Fibroblast of lung (primary cell): ENCODE measurements around the gene SMIM45.

Experiments
- DNase-seq, 2 donors: peaks; one replicate each; pipeline versions ENCODE4 v3.0.0 to v3.0.0-alpha.2; 2010; ENCODE audit warnings: low read depth in 2 of 2
- H2AFZ ChIP-seq: 2 replicates; pipeline ENCODE4 v1.5.1; 2012; ENCODE audit warnings: low read length, control low read depth, inconsistent platforms
- H3K27ac ChIP-seq: 2 replicates; pipeline ENCODE4 v1.5.1; 2011; ENCODE audit warnings: low read length, control low read depth; ENCODE audit not compliant: insufficient read depth
- H3K27me3 ChIP-seq: 2 replicates; pipeline ENCODE4 v1.5.1; 2011; ENCODE audit warnings: mild to moderate bottlenecking, low read length; ENCODE audit not compliant: control insufficient read depth, insufficient read depth
- H3K36me3 ChIP-seq: 2 replicates; pipeline ENCODE4 v1.5.1; 2011; ENCODE audit warnings: low read length; ENCODE audit not compliant: control insufficient read depth, insufficient read depth
- H3K4me1 ChIP-seq: 2 replicates; pipeline ENCODE4 v1.5.1; 2011; ENCODE audit warnings: low read length; ENCODE audit not compliant: control insufficient read depth, insufficient read depth; ENCODE audit errors: extremely low read depth
- H3K4me2 ChIP-seq: 2 replicates; pipeline ENCODE4 v1.5.1; 2011; ENCODE audit warnings: low read length, control low read depth; ENCODE audit not compliant: insufficient read depth; ENCODE audit errors: extremely low read depth
- H3K4me3 ChIP-seq, 4 experiments: fragments of 200-600 bp in 1 of 4; sonication (generic) in 1 of 4; replicated peaks in 1 of 4; 2 replicates each; pipeline ENCODE4 v1.5.1; 2011 to 2016; ENCODE audit warnings: low read length in 4 of 4, low read depth in 3 of 4, mild to moderate bottlenecking in 3 of 4, control low read depth in 2 of 4, inconsistent platforms in 1 of 4, mixed read lengths in 1 of 4; ENCODE audit not compliant: insufficient read depth in 1 of 4; ENCODE audit errors: control extremely low read depth in 1 of 4
- H3K79me2 ChIP-seq: 2 replicates; pipeline ENCODE4 v1.5.1; 2012; ENCODE audit warnings: mild to moderate bottlenecking, low read length, inconsistent platforms; ENCODE audit not compliant: control insufficient read depth, insufficient read depth
- H3K9ac ChIP-seq: 2 replicates; pipeline ENCODE4 v1.5.1; 2011; ENCODE audit warnings: mild to moderate bottlenecking, low read length, control low read depth; ENCODE audit not compliant: insufficient read depth
- H3K9me3 ChIP-seq: 2 replicates; pipeline ENCODE4 v1.5.1; 2012; ENCODE audit warnings: low read depth, low read length; ENCODE audit not compliant: control insufficient read depth, insufficient read depth
- H4K20me1 ChIP-seq: 2 replicates; pipeline ENCODE4 v1.5.1; 2011; ENCODE audit warnings: low read length; ENCODE audit not compliant: control insufficient read depth, insufficient read depth; ENCODE audit errors: extremely low read depth
- CTCF ChIP-seq, 2 donors: IDR thresholded peaks in 1 of 2; conservative IDR thresholded peaks in 1 of 2; 1 replicate in 1 of 2; 2 replicates in 1 of 2; pipeline ENCODE4 v1.5.1; 2011 to 2012; ENCODE audit warnings: low read length in 2 of 2, control low read depth in 1 of 2, inconsistent platforms in 1 of 2, low read depth in 1 of 2, mild to moderate bottlenecking in 1 of 2
- EZH2 ChIP-seq: IDR thresholded peaks from 2 replicates; pipeline ENCODE4 v1.5.1; 2012; ENCODE audit warnings: low read length, control low read depth, mild to moderate bottlenecking; ENCODE audit errors: missing control alignments

SMIM45 gene

DNA sequence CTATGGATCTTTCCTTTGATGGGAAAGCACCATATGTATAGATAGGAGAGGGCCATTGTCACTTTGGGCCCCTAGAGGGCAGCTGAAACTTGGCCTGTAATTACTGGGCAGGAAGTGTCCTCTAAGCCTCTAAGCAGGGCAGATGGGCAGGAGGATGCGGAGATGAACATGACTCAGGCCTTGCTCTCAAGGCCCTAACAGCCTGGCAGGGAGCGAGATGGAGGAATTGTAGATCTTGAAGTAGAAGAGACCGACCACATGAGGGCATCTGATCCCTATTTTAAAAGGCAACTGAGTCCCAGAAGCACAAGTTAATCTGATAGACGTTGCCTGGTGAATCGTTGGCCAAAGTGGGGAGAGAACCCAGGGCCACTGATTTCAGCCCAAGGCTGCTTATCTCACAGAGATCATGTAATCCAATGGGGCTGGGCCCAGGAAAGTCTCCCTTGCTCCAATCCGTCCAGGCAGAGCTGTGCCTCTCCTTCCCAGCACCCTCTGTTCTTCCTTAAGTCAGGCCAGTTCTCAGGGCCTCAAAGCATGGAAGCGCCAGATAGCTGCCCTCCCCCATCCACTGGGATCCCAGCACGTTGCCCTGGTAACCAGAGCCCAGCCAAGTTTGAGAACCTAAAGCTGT, 14.8 kb downstream of the SMIM45 start:
- Histone ChIP-seq H2AFZ (no peak overlapping the region), H3K79me2 (no peaks in the 10 kb centered on the region), H3K4me1 (no peaks in the 10 kb centered on the region), H4K20me1 (no peaks in the 10 kb centered on the region), H3K27ac (no peak overlapping the region), H3K9me3 (no peaks in the 10 kb centered on the region), H3K4me2 (no peak overlapping the region), H3K27me3 (no peaks in the 10 kb centered on the region), H3K36me3 (no peaks in the 10 kb centered on the region), H3K9ac (no peak overlapping the region), H3K4me3 (no peak overlapping the region)
- DNase-seq, result peak; percentile 84 to 88
- TF ChIP-seq EZH2, result no peak
- TF ChIP-seq CTCF (conservative IDR thresholded peaks at IDR 0.05 in 1 of 2, IDR thresholded peaks at IDR 0.05 in 1 of 2; ENCODE audit: low read depth in 1 of 2, low read length in 2 of 2), result peak; percentile 37 to 42

DNA sequence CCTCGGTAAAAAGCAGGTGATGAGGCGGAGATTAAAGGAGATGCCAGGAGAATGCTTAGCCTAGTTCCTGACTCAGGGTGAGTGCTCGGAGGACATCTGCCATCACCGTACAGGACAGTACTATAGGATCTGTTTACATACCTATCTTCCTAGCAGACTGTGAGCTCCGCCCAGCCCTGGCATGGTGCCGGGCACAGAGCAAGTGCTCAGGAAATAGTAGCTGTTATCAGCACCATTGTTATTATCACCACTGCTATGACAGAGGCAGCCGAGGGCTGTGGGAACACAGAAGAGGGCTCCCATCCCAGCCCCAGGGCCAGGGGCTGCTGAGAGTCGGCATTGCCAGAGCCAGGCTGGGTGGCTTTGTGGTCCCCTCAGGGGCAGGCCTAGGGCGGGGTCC, 16.7 kb downstream of the SMIM45 start:
- Histone ChIP-seq H4K20me1 (no peaks in the 10 kb centered on the region), H3K36me3 (no peaks in the 10 kb centered on the region), H3K9ac (no peak overlapping the region), H3K79me2 (no peaks in the 10 kb centered on the region), H3K27me3 (no peaks in the 10 kb centered on the region), H3K9me3 (no peaks in the 10 kb centered on the region), H3K4me1 (no peaks in the 10 kb centered on the region), H3K27ac (no peak overlapping the region), H3K4me3 (no peak overlapping the region), H3K4me2 (no peak overlapping the region), H2AFZ (no peak overlapping the region)
- no peak for DNase-seq
- TF ChIP-seq EZH2 (no peak), CTCF (conservative IDR thresholded peaks at IDR 0.05 in 1 of 2, IDR thresholded peaks at IDR 0.05 in 1 of 2; ENCODE audit: low read depth in 1 of 2, low read length in 2 of 2) (no peak)

- Histone ChIP-seq H3K4me2 (no peak within 1 kb of the TSS), H3K4me3 (no peak within 1 kb of the TSS), H3K9me3 (no peaks in the 10 kb centered on the region), H3K27me3 (no peaks in the 10 kb centered on the region), H4K20me1 (no peaks in the 10 kb centered on the region), H3K79me2 (no peaks in the 10 kb centered on the region), H3K9ac (no peak within 1 kb of the TSS), H3K4me1 (no peaks in the 10 kb centered on the region), H2AFZ (no peak within 1 kb of the TSS), H3K27ac (no peak within 1 kb of the TSS), H3K36me3 (no peaks in the 10 kb centered on the region)
- TF ChIP-seq EZH2 (no peak), CTCF (conservative IDR thresholded peaks at IDR 0.05 in 1 of 2, IDR thresholded peaks at IDR 0.05 in 1 of 2; ENCODE audit: low read depth in 1 of 2, low read length in 2 of 2) (no peak)
- DNase-seq, result no peak
Observed at GRCh38 chr22:41969110-41969646, 17.2 kb downstream of the SMIM45 start, which contains the start of gene SEPTIN3. Gene SEPTIN3, plus strand, starts transcription at chr22:41969443. Its CDS starts 2,050 bp downstream, at chr22:41971493.
